ENCODE measurements around the gene MSL2.

GRCh38 chr3:136237103-136237502 is 41.0 kb upstream of the MSL2 start:
- TF ChIP-seq CTCF (IDR thresholded peaks at IDR 0.05): no peak
- TF ChIP-seq POLR2A (IDR thresholded peaks at IDR 0.05): no peak
